ENCODE results near the gene ZBTB42. TPM values are rescaled to one million over a fixed set of nuclear protein-coding genes. Genes with fewer than 3 reads are reported as not detected.
A peak's percentile ranks its signal among the peaks of the same experiment; 100 is the strongest.

Gene ZBTB42
- total RNA-seq, 1 donor from 2014 or later = 23.5 TPM

DNA sequence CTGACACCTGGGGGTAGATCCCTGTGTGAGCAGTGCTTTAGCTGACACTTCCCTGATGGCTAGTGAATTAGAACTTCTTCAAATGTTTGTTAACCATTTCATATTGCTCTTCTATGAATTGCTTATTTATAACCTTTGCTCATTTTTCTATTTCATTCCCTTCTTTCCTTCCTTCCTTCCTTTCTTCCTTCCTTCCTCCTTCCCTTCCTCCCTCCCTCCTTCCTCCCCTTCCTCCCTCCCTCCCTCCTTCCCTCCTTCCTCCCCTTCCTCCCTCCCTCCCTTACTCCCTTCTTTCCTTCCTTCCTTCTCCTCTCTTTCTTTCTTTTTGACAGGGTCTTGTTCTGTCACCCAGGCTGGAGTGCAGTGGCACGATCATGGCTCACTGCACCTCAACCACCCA lies 40.8 kb downstream of the ZBTB42 start:
- Histone ChIP-seq H3K36me3 (no peaks in the 10 kb centered on the region), H3K9me3 (no peaks in the 10 kb centered on the region), H3K4me1 (peaks cover 0 to 14% of the 10 kb centered on the region in 2 donors), H3K27me3 (no peaks in the 10 kb centered on the region), H3K27ac (no peak overlapping the region), H3K4me3 (no peak overlapping the region)
- no peak for DNase-seq (ENCODE audit: low spot score in 2 of 2)
- intact Hi-C loops (cut with DNase I) = no loop called here
- TF ChIP-seq, protein P1, sequence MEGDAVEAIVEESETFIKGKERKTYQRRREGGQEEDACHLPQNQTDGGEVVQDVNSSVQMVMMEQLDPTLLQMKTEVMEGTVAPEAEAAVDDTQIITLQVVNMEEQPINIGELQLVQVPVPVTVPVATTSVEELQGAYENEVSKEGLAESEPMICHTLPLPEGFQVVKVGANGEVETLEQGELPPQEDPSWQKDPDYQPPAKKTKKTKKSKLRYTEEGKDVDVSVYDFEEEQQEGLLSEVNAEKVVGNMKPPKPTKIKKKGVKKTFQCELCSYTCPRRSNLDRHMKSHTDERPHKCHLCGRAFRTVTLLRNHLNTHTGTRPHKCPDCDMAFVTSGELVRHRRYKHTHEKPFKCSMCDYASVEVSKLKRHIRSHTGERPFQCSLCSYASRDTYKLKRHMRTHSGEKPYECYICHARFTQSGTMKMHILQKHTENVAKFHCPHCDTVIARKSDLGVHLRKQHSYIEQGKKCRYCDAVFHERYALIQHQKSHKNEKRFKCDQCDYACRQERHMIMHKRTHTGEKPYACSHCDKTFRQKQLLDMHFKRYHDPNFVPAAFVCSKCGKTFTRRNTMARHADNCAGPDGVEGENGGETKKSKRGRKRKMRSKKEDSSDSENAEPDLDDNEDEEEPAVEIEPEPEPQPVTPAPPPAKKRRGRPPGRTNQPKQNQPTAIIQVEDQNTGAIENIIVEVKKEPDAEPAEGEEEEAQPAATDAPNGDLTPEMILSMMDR (IDR thresholded peaks at IDR 0.05) = no peak

DNA sequence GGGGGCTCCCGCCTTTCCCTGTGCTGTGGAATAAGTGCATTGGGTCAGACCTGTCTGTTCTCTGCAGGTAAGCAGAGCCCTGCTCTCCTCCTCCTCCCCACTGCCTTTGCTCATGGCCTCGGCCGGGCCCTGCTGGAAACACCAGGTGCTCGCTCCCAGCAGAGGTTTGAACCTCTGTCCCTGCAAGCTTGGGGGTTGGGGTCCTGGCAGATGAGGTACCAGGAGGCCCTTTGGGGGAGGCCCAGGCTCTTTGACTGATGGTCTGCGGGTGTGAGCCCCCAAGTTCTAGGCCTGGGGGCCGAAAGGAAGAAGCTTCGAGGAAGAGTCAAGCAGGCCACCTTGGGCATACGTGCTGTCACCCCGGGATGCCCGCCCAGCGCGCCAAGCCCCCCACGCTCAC lies 42.1 kb downstream of the ZBTB42 start:
- no peaks in the 10 kb centered on the region for H3K36me3 ChIP-seq
- peak overlapping the region; percentile 45 to 61 for H3K4me3 ChIP-seq
- H3K27ac ChIP-seq = no peak overlapping the region
- no peaks in the 10 kb centered on the region for H3K27me3 ChIP-seq
- DNase-seq (ENCODE audit: low spot score in 2 of 2) = peak in 1 of 2 donors; percentile 43
- TF ChIP-seq, protein P1 (IDR thresholded peaks at IDR 0.05) = no peak
- H3K9me3 ChIP-seq = no peaks in the 10 kb centered on the region
- H3K4me1 ChIP-seq = peaks cover 0 to 14% of the 10 kb centered on the region in 2 donors
- intact Hi-C loops (cut with DNase I) = no loop called here

DNA sequence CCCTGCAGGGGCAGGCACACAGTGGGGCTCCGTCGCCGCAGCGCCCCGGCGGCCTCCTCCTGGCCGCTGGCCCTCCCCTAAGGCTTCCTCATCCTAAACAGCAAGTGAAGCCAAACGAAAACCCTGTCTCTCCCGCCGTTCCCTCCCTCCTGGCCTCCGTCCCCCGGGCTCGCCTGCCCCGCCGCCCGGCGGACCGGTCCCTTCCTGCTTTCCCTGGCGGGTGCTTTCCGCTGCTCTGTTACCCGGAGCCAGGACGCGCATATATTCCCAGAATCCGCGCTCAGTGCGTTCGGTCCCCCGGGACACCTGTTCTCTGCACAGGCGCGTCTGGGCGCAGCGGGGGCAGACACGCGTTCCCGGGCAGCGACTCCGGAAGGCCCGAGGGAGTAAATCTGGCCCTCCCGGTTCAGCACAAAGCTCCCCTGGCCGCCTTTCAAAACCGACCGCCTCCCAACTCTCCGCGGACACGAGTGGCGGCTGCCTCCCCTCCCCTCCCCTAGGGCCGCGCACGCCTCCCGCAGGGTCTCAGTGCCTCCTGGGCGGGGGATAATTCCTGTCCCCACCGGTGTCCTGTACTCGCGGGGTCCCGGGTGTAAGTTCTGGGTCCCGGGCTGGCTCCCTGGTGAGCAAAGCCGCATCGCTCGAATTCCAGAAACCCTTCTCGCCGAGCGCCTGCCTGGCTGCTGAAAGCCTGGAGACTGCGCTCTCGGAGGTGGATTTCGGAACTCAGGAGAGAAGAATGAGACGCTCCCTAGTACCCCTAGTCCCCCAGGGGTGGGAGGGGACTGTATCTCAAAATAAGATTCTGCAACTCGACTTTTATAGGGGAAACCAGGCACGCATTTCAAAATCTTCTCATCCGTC lies 42.8 kb downstream of the ZBTB42 start:
- Histone ChIP-seq H3K27ac (no peak overlapping the region), H3K36me3 (no peaks in the 10 kb centered on the region), H3K4me1 (peaks cover 0 to 14% of the 10 kb centered on the region in 2 donors), H3K27me3 (no peaks in the 10 kb centered on the region), H3K9me3 (no peaks in the 10 kb centered on the region), H3K4me3 (peak overlapping the region; percentile 45 to 61)
- TF ChIP-seq, protein P1 (IDR thresholded peaks at IDR 0.05) = no peak
- intact Hi-C loops (cut with DNase I) = no loop called here
- no peak for DNase-seq (ENCODE audit: low spot score in 2 of 2)

DNA sequence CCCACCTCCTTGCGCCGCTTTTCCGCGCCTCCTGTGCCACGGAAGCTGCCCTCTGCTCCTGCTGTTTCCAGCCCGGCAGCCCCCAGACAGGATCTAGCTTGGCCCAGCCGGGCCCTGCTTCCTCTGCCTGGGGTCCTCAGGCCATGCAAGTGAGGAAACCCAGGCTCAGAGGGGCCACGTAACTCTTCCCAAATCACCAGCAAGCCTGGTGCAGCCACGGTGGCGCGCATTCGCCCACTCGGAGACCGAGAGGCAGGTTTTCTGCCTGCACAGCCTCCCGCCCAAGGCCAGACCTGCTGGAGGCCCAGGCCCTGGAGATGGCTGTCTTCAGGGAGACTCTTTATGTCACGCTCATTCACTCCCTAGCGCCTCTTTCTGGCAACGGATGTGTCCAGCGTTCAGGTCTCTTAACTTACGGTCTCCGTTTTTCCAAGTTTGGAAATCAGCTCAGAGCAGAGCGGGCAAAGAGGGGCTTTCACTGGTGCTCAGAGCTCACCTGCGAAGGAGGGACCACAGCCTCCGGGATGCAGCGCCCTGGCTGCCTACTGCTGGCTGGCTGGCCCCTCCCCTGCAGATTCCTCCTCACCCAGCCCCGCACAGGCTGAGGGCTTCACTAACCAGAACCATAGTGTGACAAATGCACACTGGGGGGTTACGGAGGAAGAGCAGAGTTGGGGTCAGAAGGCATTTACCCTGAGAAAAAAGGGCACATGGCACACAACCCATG lies 43.6 kb downstream of the ZBTB42 start:
- intact Hi-C loops (cut with DNase I) = no loop called here
- Histone ChIP-seq H3K4me1 (peaks cover 0 to 14% of the 10 kb centered on the region in 2 donors), H3K36me3 (no peaks in the 10 kb centered on the region), H3K27me3 (no peaks in the 10 kb centered on the region), H3K27ac (no peak overlapping the region), H3K4me3 (peak overlapping the region; percentile 45 to 61), H3K9me3 (no peaks in the 10 kb centered on the region)
- DNase-seq (ENCODE audit: low spot score in 2 of 2) = no peak
- TF ChIP-seq, protein P1 (IDR thresholded peaks at IDR 0.05) = no peak

DNA sequence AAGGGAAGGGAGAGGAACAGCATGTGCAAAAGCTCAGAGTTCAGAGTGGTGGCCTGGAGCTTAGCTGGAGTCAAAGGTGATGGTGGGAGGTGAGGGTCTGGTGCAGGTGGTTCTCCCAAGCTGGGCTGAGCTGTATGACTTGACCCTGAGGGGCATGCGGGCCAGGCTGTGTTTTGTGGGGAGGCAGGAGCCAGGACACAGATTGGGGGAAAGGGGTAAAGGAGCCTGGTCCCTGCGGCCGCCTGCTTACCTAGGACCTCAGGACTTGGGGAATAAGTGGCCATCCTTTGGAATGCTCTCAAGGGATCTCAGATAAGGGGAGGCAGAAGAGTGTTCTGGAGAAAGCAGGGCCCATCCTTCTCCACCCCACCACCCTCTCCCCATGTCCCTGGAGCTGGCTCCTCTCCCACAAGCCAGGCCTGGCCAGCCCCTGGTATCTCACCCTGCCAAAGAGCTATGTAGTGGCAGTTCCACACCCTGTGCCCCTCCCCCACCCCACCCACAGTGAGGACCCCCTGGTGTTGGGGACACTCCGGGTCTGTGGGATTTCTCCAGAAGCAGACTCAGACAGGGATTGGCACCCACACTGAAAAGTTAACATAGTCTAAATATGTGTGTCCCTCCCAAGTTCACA lies 44.2 kb downstream of the ZBTB42 start:
- Histone ChIP-seq H3K4me1 (peaks cover 0 to 14% of the 10 kb centered on the region in 2 donors), H3K27ac (no peak overlapping the region), H3K27me3 (no peaks in the 10 kb centered on the region), H3K9me3 (no peaks in the 10 kb centered on the region), H3K4me3 (no peak overlapping the region), H3K36me3 (no peaks in the 10 kb centered on the region)
- TF ChIP-seq, protein P1 (IDR thresholded peaks at IDR 0.05) = no peak
- intact Hi-C loops (cut with DNase I) = no loop called here
- DNase-seq (ENCODE audit: low spot score in 2 of 2) = no peak
